IMR-90 (cell line): ENCODE data around the gene NDUFA13. TPM values are rescaled to one million over a fixed set of nuclear protein-coding genes. Genes with fewer than 3 reads are reported as not detected.

Source experiments
- ATAC-seq: fragments of 200-7000 bp; cut with Tn5 transposase; 2 replicates; pipeline ENCODE4 v1.9.1; 2020; ENCODE audit warnings: low read depth, mild to moderate bottlenecking, moderate library complexity
- BruUV-seq: library from RNA; stranded (reverse); fragments of 400-500 nt; replicated peaks from 2 replicates; lab custom pipeline; 2021; lab: Mats Ljungman, UMichigan
- CTCF ChIA-PET: fragments of 300-600 bp; formaldehyde crosslinking; extraction: SDS; loops from one replicate; lab custom pipeline; 2021; ENCODE audit warnings: antibody characterized with exemption; lab: Yijun Ruan, JAX
- POLR2A ChIA-PET: fragments of 300-600 bp; sonication (Branson Sonifier 250); formaldehyde crosslinking; loops from one replicate; lab custom pipeline; 2022; ENCODE audit warnings: antibody characterized with exemption; ENCODE audit not compliant: unreplicated experiment; lab: Charles Lee
- DNase-seq: peaks from one replicate; pipeline ENCODE4 v3.0.0; 2013
- H2AFZ ChIP-seq: replicated peaks from 2 replicates; pipeline ENCODE3; 2013; ENCODE audit warnings: low read length, mild to moderate bottlenecking; ENCODE audit not compliant: poor library complexity
- H2AK5ac ChIP-seq: 2 replicates; pipeline ENCODE4 v1.6.1; 2013; ENCODE audit warnings: low read depth, low read length, inconsistent platforms
- H2AK9ac ChIP-seq: replicated peaks from 2 replicates; pipeline ENCODE3; 2013; ENCODE audit warnings: mild to moderate bottlenecking, low read depth, low read length, moderate library complexity; ENCODE audit not compliant: poor library complexity
- H2BK120ac ChIP-seq: 2 replicates; pipeline ENCODE4 v1.6.1; 2013; ENCODE audit warnings: low read depth, low read length, inconsistent platforms
- H2BK15ac ChIP-seq: 3 replicates; pipeline ENCODE4 v1.6.1; 2013; ENCODE audit warnings: low read depth, low read length, inconsistent platforms
- H2BK20ac ChIP-seq: 2 replicates; pipeline ENCODE4 v1.6.1; 2013; ENCODE audit warnings: low read depth, mild to moderate bottlenecking, inconsistent platforms, low read length, moderate library complexity
- H2BK5ac ChIP-seq: 2 replicates; pipeline ENCODE4 v1.6.1; 2013; ENCODE audit warnings: mild to moderate bottlenecking, low read depth, low read length, inconsistent platforms; ENCODE audit not compliant: poor library complexity, severe bottlenecking
- H3K14ac ChIP-seq: replicated peaks from 2 replicates; pipeline ENCODE4 v1.6.1; 2013; ENCODE audit warnings: low read depth, low read length, inconsistent platforms
- H3K18ac ChIP-seq: 2 replicates; pipeline ENCODE4 v1.6.1; 2013; ENCODE audit warnings: low read depth, low read length, control low read depth
- H3K23ac ChIP-seq: 2 replicates; pipeline ENCODE4 v1.6.1; 2013; ENCODE audit warnings: low read depth, low read length, inconsistent platforms
- H3K27ac ChIP-seq: 2 replicates; pipeline ENCODE4 v1.5.1; 2013; ENCODE audit warnings: mild to moderate bottlenecking, control low read depth, low read length; ENCODE audit not compliant: insufficient read depth
- H3K27me3 ChIP-seq: 2 replicates; pipeline ENCODE4 v1.6.1; 2013; ENCODE audit warnings: low read length; ENCODE audit not compliant: control insufficient read depth, insufficient read depth
- H3K36me3 ChIP-seq: 2 replicates; pipeline ENCODE4 v1.6.1; 2013; ENCODE audit warnings: low read length, mixed read lengths; ENCODE audit not compliant: control insufficient read depth, insufficient read depth
- H3K4ac ChIP-seq: 2 replicates; pipeline ENCODE4 v1.6.1; 2013; ENCODE audit warnings: low read depth, low read length, inconsistent platforms
- H3K4me1 ChIP-seq: 2 replicates; pipeline ENCODE4 v1.6.1; 2013; ENCODE audit warnings: low read length, mixed read lengths; ENCODE audit not compliant: control insufficient read depth, insufficient read depth
- H3K4me2 ChIP-seq: 2 replicates; pipeline ENCODE4 v1.6.1; 2013; ENCODE audit warnings: low read depth, mild to moderate bottlenecking, control low read depth, low read length, moderate library complexity
- H3K4me3 ChIP-seq: 2 replicates; pipeline ENCODE4 v1.5.1; 2013; ENCODE audit warnings: low read depth, mild to moderate bottlenecking, control low read depth, low read length, moderate library complexity; ENCODE audit not compliant: insufficient read depth
- H3K56ac ChIP-seq: 2 replicates; pipeline ENCODE4 v1.6.1; 2013; ENCODE audit warnings: low read length, inconsistent platforms; ENCODE audit not compliant: insufficient read depth; ENCODE audit errors: extremely low read depth
- H3K79me1 ChIP-seq, 2 experiments: 2 replicates each; pipeline ENCODE4 v1.6.1; 2013; ENCODE audit warnings: low read length in 2 of 2, inconsistent platforms in 1 of 2, low read depth in 1 of 2
- H3K9ac ChIP-seq: 2 replicates; pipeline ENCODE4 v1.6.1; 2013; ENCODE audit warnings: low read depth, low read length, control low read depth
- H3K9me1 ChIP-seq: 2 replicates; pipeline ENCODE4 v1.6.1; 2013; ENCODE audit warnings: low read length, inconsistent platforms; ENCODE audit not compliant: insufficient read depth
- H3K9me3 ChIP-seq: 2 replicates; pipeline ENCODE4 v1.6.1; 2013; ENCODE audit warnings: low read length; ENCODE audit not compliant: control insufficient read depth, insufficient read depth
- H4K20me1 ChIP-seq: 2 replicates; pipeline ENCODE4 v1.6.1; 2013; ENCODE audit warnings: low read length, inconsistent platforms; ENCODE audit not compliant: insufficient read depth
- H4K5ac ChIP-seq: 2 replicates; pipeline ENCODE4 v1.6.1; 2013; ENCODE audit warnings: mild to moderate bottlenecking, low read depth, low read length, control low read depth
- H4K8ac ChIP-seq, 2 experiments: 2 replicates each; pipeline ENCODE4 v1.6.1; 2013; ENCODE audit warnings: low read depth in 2 of 2, low read length in 2 of 2, control low read depth in 1 of 2, inconsistent platforms in 1 of 2
- H4K91ac ChIP-seq: 2 replicates; pipeline ENCODE4 v1.6.1; 2013; ENCODE audit warnings: low read depth, low read length, inconsistent platforms; ENCODE audit not compliant: insufficient read depth
- BHLHE40 ChIP-seq: fragments of 150-350 bp; IDR thresholded peaks from 2 replicates; pipeline ENCODE4 v1.6.1; 2016; ENCODE audit warnings: mild to moderate bottlenecking, low read depth, low read length
- CEBPB ChIP-seq: IDR thresholded peaks from 2 replicates; pipeline ENCODE4 v1.6.1; 2012; ENCODE audit warnings: low read depth, low read length, improper control_type of control experiment
- CHD1 ChIP-seq: IDR thresholded peaks from 2 replicates; pipeline ENCODE4 v1.6.1; 2012; ENCODE audit warnings: low read depth, low read length, improper control_type of control experiment
- CTCF ChIP-seq: conservative IDR thresholded peaks from 2 replicates; pipeline ENCODE4 v1.5.1; 2012; ENCODE audit warnings: mild to moderate bottlenecking, low read depth, low read length, improper control_type of control experiment
- ELK1 ChIP-seq: fragments of 150-350 bp; IDR thresholded peaks from 2 replicates; pipeline ENCODE4 v1.6.1; 2016; ENCODE audit warnings: low read depth, mild to moderate bottlenecking, low read length, moderate library complexity, borderline replicate concordance
- FOS ChIP-seq: fragments of 150-350 bp; IDR thresholded peaks from 2 replicates; pipeline ENCODE4 v1.6.1; 2016; ENCODE audit warnings: low read depth, low read length
- MAFK ChIP-seq: IDR thresholded peaks from 2 replicates; pipeline ENCODE4 v1.6.1; 2012; ENCODE audit warnings: low read depth, low read length, improper control_type of control experiment
- MAZ ChIP-seq: IDR thresholded peaks from 2 replicates; pipeline ENCODE4 v1.6.1; 2012; ENCODE audit warnings: low read depth, mild to moderate bottlenecking, low read length, improper control_type of control experiment, moderate library complexity, borderline replicate concordance
- MXI1 ChIP-seq: IDR thresholded peaks from 2 replicates; pipeline ENCODE4 v1.6.1; 2012; ENCODE audit warnings: low read depth, mild to moderate bottlenecking, low read length, moderate library complexity, borderline replicate concordance
- NFE2L2 ChIP-seq: fragments of 150-350 bp; IDR thresholded peaks from 2 replicates; pipeline ENCODE4 v1.6.1; 2016; ENCODE audit warnings: low read depth, mild to moderate bottlenecking, low read length
- POLR2A ChIP-seq: IDR thresholded peaks from 2 replicates; pipeline ENCODE4 v1.6.1; 2012; ENCODE audit warnings: mild to moderate bottlenecking, low read depth, low read length
- RAD21 ChIP-seq: IDR thresholded peaks from 2 replicates; pipeline ENCODE4 v1.6.1; 2012; ENCODE audit warnings: low read length, improper control_type of control experiment
- RCOR1 ChIP-seq: IDR thresholded peaks from 2 replicates; pipeline ENCODE4 v1.6.1; 2012; ENCODE audit warnings: mild to moderate bottlenecking, low read length, improper control_type of control experiment; ENCODE audit not compliant: insufficient replicate concordance
- RFX5 ChIP-seq: IDR thresholded peaks from 2 replicates; pipeline ENCODE4 v1.8.0; 2012; ENCODE audit warnings: low read depth, mild to moderate bottlenecking, low read length, moderate library complexity
- SMC3 ChIP-seq: fragments of 150-350 bp; IDR thresholded peaks from 2 replicates; pipeline ENCODE4 v1.6.1; 2016; ENCODE audit warnings: low read depth, mild to moderate bottlenecking, antibody characterized with exemption, low read length, moderate library complexity
- WGBS, 2 experiments: methylation state at CpG; one replicate each; pipeline versions ENCODE4 v1.1.5 to v1.1.7; 2013; ENCODE audit warnings: missing lambda C conversion rate in 2 of 2; ENCODE audit not compliant: insufficient read length in 1 of 2; ENCODE audit errors: extremely low coverage in 2 of 2; 5-methylcytosine and 5-hydroxymethylcytosine counted together
- dilution Hi-C: fragments of 300-500 bp; cut with HindIII; formaldehyde crosslinking; loops from one replicate; pipeline ENCODE4 v1.14.3; 2018; ENCODE audit warnings: low sequenced_read_pairs; ENCODE audit not compliant: unreplicated experiment
- in situ Hi-C: fragments of 300-500 bp; cut with MboI; formaldehyde crosslinking; loops from 3 replicates; pipeline ENCODE4 v1.14.3; 2019; ENCODE audit warnings: low sequenced_read_pairs, inconsistent platforms, mixed read lengths
- intact Hi-C: fragments of 100-400 bp; cut with micrococcal nuclease; formaldehyde crosslinking; loops from 2 replicates; pipeline ENCODE4 v1.10.0; 2022
- polyA plus RNA-seq, 3 experiments: library from polyadenylated mRNA; depleted of rRNA; stranded (reverse); fragments of >200 nt; gene quantifications; 2 replicates each; pipeline ENCODE4 v1.2.3, GENCODE V29; 2012; ENCODE audit warnings: low replicate concordance in 1 of 3
- total RNA-seq: library from RNA; depleted of rRNA; stranded (reverse); fragments of >200 nt; gene quantifications from 2 replicates; pipeline ENCODE4 v1.2.3, GENCODE V29; 2012

NDUFA13 gene
- total and polyA plus RNA-seq, 2 of the 4 experiments (the other 2 are of a cell fraction): 30.6 to 667 TPM

GRCh38 chr19:19544257-19544953 lies 28.4 kb downstream of the NDUFA13 start:
- Histone ChIP-seq H2BK5ac (no peak overlapping the region), H2BK15ac (no peak overlapping the region), H3K9me1 (no peaks in the 10 kb centered on the region), H2AK9ac (no peak overlapping the region), H3K4me1 (no peaks in the 10 kb centered on the region), H2AK5ac (no peak overlapping the region), H3K23ac (no peak overlapping the region), H3K4me2 (no peak overlapping the region), H3K9ac (no peak overlapping the region), H4K8ac (no peak overlapping the region), H3K14ac (no peak overlapping the region), H2BK120ac (no peak overlapping the region), H3K36me3 (no peaks in the 10 kb centered on the region), H3K9me3 (no peaks in the 10 kb centered on the region; the same call in 1 of the 2 replicates), H4K20me1 (no peaks in the 10 kb centered on the region; the same call in 1 of the 2 replicates), H4K91ac (no peak overlapping the region), H3K27me3 (peaks cover 24% of the 10 kb centered on the region; the same call in 1 of the 2 replicates), H3K79me1 (no peaks in the 10 kb centered on the region), H3K4me3 (no peak overlapping the region), H3K56ac (no peak overlapping the region), H2AFZ (no peak overlapping the region), H4K5ac (no peak overlapping the region), H3K27ac (no peak overlapping the region), H3K18ac (no peak overlapping the region), H3K4ac (no peak overlapping the region), H2BK20ac (no peak overlapping the region)
- no TSS peak for BruUV-seq
- ChIA-PET CTCF (interaction anchor here (1.0 to 1.1 kb wide), 2 partner anchors 10 to 12 kb away, joined by 4 to 5 read pairs; no protein-coding TSS in a partner anchor), POLR2A (no interaction called here)
- no peak for ATAC-seq
- DNase-seq: no peak
- in situ Hi-C loops (loop anchor here (25.0 kb wide), 1 partner anchor 418 kb away; no protein-coding TSS in a partner anchor), dilution Hi-C loops (no loop called here), intact Hi-C loops (no loop called here)
- 89% methylated on average over 48 of the region's 75 CpGs; no CpG with 5 or more reads in 1 of the 2 experiments for WGBS, 2 experiments
- TF ChIP-seq NFE2L2: no peak
- TF ChIP-seq RAD21: no peak
- no peak for TF ChIP-seq CHD1
- no peak for TF ChIP-seq MAZ
- TF ChIP-seq MXI1: no peak
- TF ChIP-seq SMC3: no peak
- no peak for TF ChIP-seq BHLHE40
- no peak for TF ChIP-seq CTCF
- TF ChIP-seq RCOR1: no peak
- TF ChIP-seq CEBPB: no peak
- no peak for TF ChIP-seq FOS
- TF ChIP-seq POLR2A: no peak
- no peak for TF ChIP-seq ELK1
- TF ChIP-seq MAFK: no peak
- TF ChIP-seq RFX5: no peak
